HEK293 (cell line): ENCODE results near the gene SMYD1.

Experiments
- CTCF ChIA-PET: fragments of 350-600 bp; formaldehyde crosslinking; extraction: SDS; loops from one replicate; lab custom pipeline; 2021; ENCODE audit warnings: antibody characterized with exemption; lab: Yijun Ruan, JAX
- POLR2A ChIA-PET: fragments of 300-600 bp; formaldehyde crosslinking; extraction: SDS; loops from one replicate; lab custom pipeline; 2020; ENCODE audit warnings: antibody characterized with exemption, inconsistent platforms; lab: Yijun Ruan, JAX
- H3K27ac ChIP-seq: fragments of 200-500 bp; sonication (Bioruptor generic); 2 replicates; pipeline ENCODE4 v1.5.1; 2014; ENCODE audit warnings: low read depth, low read length, control low read depth, inconsistent platforms; ENCODE audit errors: extremely low read depth
- H3K36me3 ChIP-seq, 2 experiments: fragments of 200-500 bp in 1 of 2; sonication (Bioruptor generic) in 1 of 2; 1 replicate in 1 of 2; 2 replicates in 1 of 2; pipeline ENCODE4 v1.5.1; 2014 to 2017; ENCODE audit warnings: inconsistent platforms in 2 of 2, low read length in 2 of 2; ENCODE audit not compliant: control insufficient read depth in 2 of 2, insufficient read depth in 1 of 2
- H3K4me1 ChIP-seq: fragments of 200-500 bp; sonication (Bioruptor generic); 2 replicates; pipeline ENCODE4 v1.5.1; 2014; ENCODE audit warnings: mild to moderate bottlenecking, low read length, inconsistent platforms; ENCODE audit not compliant: control insufficient read depth, insufficient read depth
- H3K4me3 ChIP-seq: 2 replicates; pipeline ENCODE4 v1.5.1; 2011; ENCODE audit warnings: low read depth, mild to moderate bottlenecking, control low read depth, low read length, moderate library complexity
- H3K9me3 ChIP-seq: fragments of 200-500 bp; sonication (Bioruptor generic); 2 replicates; pipeline ENCODE4 v1.5.1; 2014; ENCODE audit warnings: low read depth, low read length, inconsistent platforms; ENCODE audit not compliant: control insufficient read depth, insufficient read depth
- HOXC10 ChIP-seq: sonication (generic); formaldehyde crosslinking; IDR thresholded peaks from 2 replicates; pipeline ENCODE4 v1.8.1; 2023; ENCODE audit warnings: mild to moderate bottlenecking, missing genetic modification reagents
- INSM2 ChIP-seq: fragments of 450-650 bp; formaldehyde crosslinking; IDR thresholded peaks from 2 replicates; pipeline ENCODE4 v1.5.1; 2016; ENCODE audit warnings: missing biosample characterization, missing genetic modification characterization
- KLF10 ChIP-seq: fragments of 450-650 bp; IDR thresholded peaks from 2 replicates; pipeline ENCODE4 v1.5.1; 2018; ENCODE audit warnings: missing biosample characterization, mild to moderate bottlenecking, missing genetic modification characterization
- PRDM6 ChIP-seq: fragments of 450-650 bp; formaldehyde crosslinking; IDR thresholded peaks from 2 replicates; pipeline ENCODE4 v1.5.1; 2017; ENCODE audit warnings: missing biosample characterization, missing genetic modification characterization
- SCRT2 ChIP-seq: fragments of 450-650 bp; formaldehyde crosslinking; IDR thresholded peaks from 2 replicates; pipeline ENCODE4 v1.5.1; 2016; ENCODE audit warnings: missing biosample characterization, missing genetic modification characterization
- ZBTB11 ChIP-seq: fragments of 450-650 bp; formaldehyde crosslinking; conservative IDR thresholded peaks from 2 replicates; pipeline ENCODE4 v1.5.1; 2016; ENCODE audit warnings: low read depth, missing biosample characterization, missing genetic modification characterization
- ZBTB49 ChIP-seq: fragments of 450-650 bp; formaldehyde crosslinking; IDR thresholded peaks from 2 replicates; pipeline ENCODE4 v1.5.1; 2016; ENCODE audit warnings: missing biosample characterization, missing genetic modification characterization, low read depth
- ZNF133 ChIP-seq: fragments of 450-650 bp; formaldehyde crosslinking; IDR thresholded peaks from 2 replicates; pipeline ENCODE4 v1.5.1; 2016; ENCODE audit warnings: missing biosample characterization, missing genetic modification characterization
- ZNF280D ChIP-seq: fragments of 450-650 bp; formaldehyde crosslinking; IDR thresholded peaks from 2 replicates; pipeline ENCODE4 v1.5.1; 2016; ENCODE audit warnings: missing biosample characterization, missing genetic modification characterization
- ZNF302 ChIP-seq: fragments of 450-650 bp; formaldehyde crosslinking; IDR thresholded peaks from 2 replicates; pipeline ENCODE4 v1.5.1; 2016; ENCODE audit warnings: missing biosample characterization, missing genetic modification characterization, low read depth
- ZNF335 ChIP-seq: fragments of 450-650 bp; formaldehyde crosslinking; conservative IDR thresholded peaks from 2 replicates; pipeline ENCODE4 v1.5.1; 2016; ENCODE audit warnings: missing biosample characterization, missing genetic modification characterization
- ZNF488 ChIP-seq: fragments of 450-650 bp; formaldehyde crosslinking; IDR thresholded peaks from 2 replicates; pipeline ENCODE4 v1.5.1; 2016; ENCODE audit warnings: missing biosample characterization, missing genetic modification characterization
- ZNF555 ChIP-seq: fragments of 450-650 bp; formaldehyde crosslinking; conservative IDR thresholded peaks from 2 replicates; pipeline ENCODE4 v1.5.1; 2017; ENCODE audit warnings: missing biosample characterization, mild to moderate bottlenecking, missing genetic modification characterization, inconsistent platforms
- ZNF645 ChIP-seq: fragments of 450-650 bp; formaldehyde crosslinking; IDR thresholded peaks from 2 replicates; pipeline ENCODE4; 2016; ENCODE audit warnings: missing biosample characterization, missing genetic modification characterization
- ZNF791 ChIP-seq: fragments of 450-650 bp; formaldehyde crosslinking; IDR thresholded peaks from 2 replicates; pipeline ENCODE4 v1.5.1; 2016; ENCODE audit warnings: missing biosample characterization, missing genetic modification characterization

The SMYD1 gene

GRCh38 chr2:88085099-88085498 is 17.5 kb downstream of the SMYD1 start (continued):
- TF ChIP-seq PRDM6 (no peak), ZNF555 (tag by site-specific recombination) (no peak)

- Histone ChIP-seq H3K27ac (no peak overlapping the region), H3K4me3 (no peak overlapping the region), H3K4me1 (no peaks in the 10 kb centered on the region), H3K36me3 (no peaks in the 10 kb centered on the region), H3K9me3 (no peaks in the 10 kb centered on the region)
- CTCF ChIA-PET, result interaction anchor here (0.6 to 2.4 kb wide), 3 partner anchors 25 to 106 kb away, joined by 3 to 17 read pairs (median 3); no protein-coding TSS in a partner anchor
- TF ChIP-seq SCRT2 (tag by site-specific recombination) (no peak), ZNF335 (tag by site-specific recombination) (no peak)
- POLR2A ChIA-PET, result no interaction called here
Observed at GRCh38 chr2:88085602-88086001, 18.0 kb downstream of the SMYD1 start.

- no peak overlapping the region for H3K27ac ChIP-seq
- no peaks in the 10 kb centered on the region for H3K36me3 ChIP-seq
- ChIA-PET POLR2A (interaction anchor here (0.6 kb wide), 1 partner anchor 51 kb away, joined by 3 read pairs; no protein-coding TSS in a partner anchor), CTCF (interaction anchor here (0.6 to 2.4 kb wide), 2 partner anchors 26 to 106 kb away, joined by 3 to 17 read pairs; no protein-coding TSS in a partner anchor)
- no peaks in the 10 kb centered on the region for H3K4me1 ChIP-seq
- no peak overlapping the region for H3K4me3 ChIP-seq
- TF ChIP-seq ZNF280D (tag by site-specific recombination), result no peak
- no peak for TF ChIP-seq ZNF791 (tag by site-specific recombination)
- no peak for TF ChIP-seq ZBTB11
- no peak for TF ChIP-seq KLF10
- TF ChIP-seq ZNF302 (tag by site-specific recombination), result no peak
- TF ChIP-seq INSM2 (tag by site-specific recombination), result no peak
- TF ChIP-seq ZNF133 (tag by site-specific recombination), result no peak
- no peak for TF ChIP-seq ZNF645
- TF ChIP-seq ZBTB49, result no peak
- TF ChIP-seq HOXC10 (CRISPR knock-in tag), result no peak
- TF ChIP-seq ZNF488, result no peak
- no peaks in the 10 kb centered on the region for H3K9me3 ChIP-seq
Observed at GRCh38 chr2:88086401-88086800, 18.8 kb downstream of the SMYD1 start.
